RWPE2 (cell line): ENCODE measurements around the gene DNAJC17.

Source experiments
- ATAC-seq: fragments of 200-7000 bp; cut with Tn5 transposase; 3 replicates; pipeline ENCODE4 v1.9.1; 2021; ENCODE audit warnings: low read depth
- DNase-seq: peaks from one replicate; pipeline ENCODE4 v3.0.0-alpha.2; 2020; ENCODE audit warnings: low spot score
- H3K27ac ChIP-seq: fragments of 450-650 bp; 2 replicates; pipeline ENCODE4 v1.5.1; 2017; ENCODE audit warnings: mild to moderate bottlenecking; ENCODE audit not compliant: poor library complexity, severe bottlenecking
- H3K27me3 ChIP-seq: fragments of 250-450 bp; sonication (Bioruptor Pico); 2 replicates; pipeline ENCODE4 v1.5.1; 2021; ENCODE audit warnings: mild to moderate bottlenecking, moderate library complexity; ENCODE audit not compliant: insufficient read depth, poor library complexity, severe bottlenecking
- H3K36me3 ChIP-seq: fragments of 250-450 bp; sonication (Bioruptor Pico); 2 replicates; pipeline ENCODE4 v1.5.1; 2020; ENCODE audit warnings: low read depth, mild to moderate bottlenecking, moderate library complexity
- H3K4me1 ChIP-seq: fragments of 250-450 bp; sonication (Bioruptor Pico); 2 replicates; pipeline ENCODE4 v1.5.1; 2021; ENCODE audit warnings: mild to moderate bottlenecking, moderate library complexity; ENCODE audit not compliant: insufficient read depth, poor library complexity, severe bottlenecking
- H3K4me3 ChIP-seq: fragments of 250-450 bp; sonication (Bioruptor Pico); 2 replicates; pipeline ENCODE4 v1.5.1; 2021; ENCODE audit warnings: mild to moderate bottlenecking, moderate library complexity; ENCODE audit not compliant: severe bottlenecking
- H3K9me3 ChIP-seq: fragments of 250-450 bp; sonication (Bioruptor Pico); 2 replicates; pipeline ENCODE4 v1.5.1; 2021; ENCODE audit warnings: mild to moderate bottlenecking, moderate library complexity; ENCODE audit not compliant: severe bottlenecking
- TF ChIP-seq, protein P1 (sequence below): fragments of 450-650 bp; IDR thresholded peaks from one replicate; pipeline ENCODE4 v1.5.1; 2017; ENCODE audit warnings: mild to moderate bottlenecking, moderate library complexity; ENCODE audit not compliant: poor library complexity, severe bottlenecking

Gene DNAJC17

DNA sequence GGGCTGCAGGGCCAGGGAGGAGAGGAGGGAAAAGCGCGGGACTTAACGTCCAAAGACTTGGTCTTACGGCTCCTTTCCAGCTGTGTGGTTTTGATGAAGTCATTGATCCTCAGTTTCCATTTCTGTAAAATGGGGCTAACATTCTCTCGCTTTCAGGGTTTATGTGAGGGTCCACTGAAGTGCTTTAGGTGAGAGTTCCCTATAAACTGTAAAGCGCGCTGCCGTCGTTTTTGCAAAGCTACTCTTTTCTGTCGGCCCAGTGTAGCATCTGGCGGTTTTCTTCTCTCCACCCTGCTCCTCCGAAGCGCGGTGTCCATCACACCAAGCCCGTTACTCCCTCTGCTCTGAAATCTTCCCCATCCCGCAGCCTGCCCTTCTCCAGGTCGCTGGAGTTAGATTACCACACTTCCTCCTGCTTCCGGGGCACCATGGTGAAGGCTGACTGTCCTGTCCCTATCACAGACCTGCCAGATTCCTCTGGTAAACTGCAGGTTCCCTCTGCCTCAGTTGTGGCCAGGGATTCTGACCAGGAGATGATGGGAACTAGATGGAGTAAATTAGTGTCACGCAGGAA, 702 bp upstream of the DNAJC17 start:
- Histone ChIP-seq H3K27ac (peak overlapping the region; percentile 76), H3K27me3 (no peaks in the 10 kb centered on the region), H3K4me3 (peak overlapping the region; percentile 77), H3K9me3 (no peaks in the 10 kb centered on the region), H3K36me3 (peaks cover 20% of the 10 kb centered on the region), H3K4me1 (peaks cover 5% of the 10 kb centered on the region)
- TF ChIP-seq, protein P1, sequence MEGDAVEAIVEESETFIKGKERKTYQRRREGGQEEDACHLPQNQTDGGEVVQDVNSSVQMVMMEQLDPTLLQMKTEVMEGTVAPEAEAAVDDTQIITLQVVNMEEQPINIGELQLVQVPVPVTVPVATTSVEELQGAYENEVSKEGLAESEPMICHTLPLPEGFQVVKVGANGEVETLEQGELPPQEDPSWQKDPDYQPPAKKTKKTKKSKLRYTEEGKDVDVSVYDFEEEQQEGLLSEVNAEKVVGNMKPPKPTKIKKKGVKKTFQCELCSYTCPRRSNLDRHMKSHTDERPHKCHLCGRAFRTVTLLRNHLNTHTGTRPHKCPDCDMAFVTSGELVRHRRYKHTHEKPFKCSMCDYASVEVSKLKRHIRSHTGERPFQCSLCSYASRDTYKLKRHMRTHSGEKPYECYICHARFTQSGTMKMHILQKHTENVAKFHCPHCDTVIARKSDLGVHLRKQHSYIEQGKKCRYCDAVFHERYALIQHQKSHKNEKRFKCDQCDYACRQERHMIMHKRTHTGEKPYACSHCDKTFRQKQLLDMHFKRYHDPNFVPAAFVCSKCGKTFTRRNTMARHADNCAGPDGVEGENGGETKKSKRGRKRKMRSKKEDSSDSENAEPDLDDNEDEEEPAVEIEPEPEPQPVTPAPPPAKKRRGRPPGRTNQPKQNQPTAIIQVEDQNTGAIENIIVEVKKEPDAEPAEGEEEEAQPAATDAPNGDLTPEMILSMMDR = no peak
- ATAC-seq (no peak), DNase-seq (no peak)

DNA sequence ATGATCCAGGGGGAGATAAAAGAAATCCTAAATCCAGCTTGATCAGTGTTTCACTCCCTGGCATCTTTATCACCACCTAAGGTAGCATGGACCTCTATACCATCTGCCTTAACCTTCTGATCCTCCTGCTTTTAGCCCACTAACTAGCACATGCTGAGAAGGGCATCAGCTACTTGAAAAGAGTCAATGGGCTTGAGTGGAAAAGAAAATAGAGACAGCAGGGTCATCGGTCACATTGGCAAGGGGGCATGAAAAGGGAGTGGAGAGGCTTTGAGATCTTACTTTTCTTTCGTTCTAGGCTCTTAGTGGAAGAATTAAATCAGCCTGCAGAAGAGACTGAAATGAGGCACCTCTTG, 623 bp downstream of the DNAJC17 start:
- Histone ChIP-seq H3K36me3 (peaks cover 14% of the 10 kb centered on the region), H3K4me3 (peak overlapping the region; percentile 77), H3K4me1 (peaks cover 5% of the 10 kb centered on the region), H3K27me3 (no peaks in the 10 kb centered on the region), H3K9me3 (no peaks in the 10 kb centered on the region), H3K27ac (peak overlapping the region; percentile 76)
- TF ChIP-seq, protein P1 = no peak
- DNase-seq (no peak), ATAC-seq (no peak)

DNA sequence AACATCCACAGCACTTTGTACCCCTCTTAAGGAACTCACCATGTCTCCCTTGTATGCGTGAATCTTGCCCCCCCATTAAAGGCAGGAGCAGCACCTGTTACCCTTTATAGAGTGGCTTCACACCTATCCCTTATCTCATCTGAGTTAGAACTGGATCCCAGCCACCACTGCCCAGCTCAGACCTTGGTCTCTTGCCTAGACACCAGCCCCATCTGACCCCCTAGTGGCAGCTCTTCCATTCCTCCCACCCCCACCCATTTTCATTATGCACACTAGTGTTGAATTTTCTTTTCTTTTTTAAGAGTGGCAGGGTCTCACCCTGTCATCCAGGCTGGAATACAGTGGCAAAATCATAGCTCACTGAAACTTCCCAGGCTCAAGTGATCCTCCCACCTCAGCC, 3.6 kb downstream of the DNAJC17 start:
- no peak for DNase-seq
- TF ChIP-seq, protein P1 = peak; percentile 10
- Histone ChIP-seq H3K36me3 (peaks cover 19% of the 10 kb centered on the region), H3K27ac (no peak overlapping the region), H3K9me3 (no peaks in the 10 kb centered on the region), H3K27me3 (no peaks in the 10 kb centered on the region), H3K4me3 (no peak overlapping the region), H3K4me1 (peaks cover 6% of the 10 kb centered on the region)
- ATAC-seq = no peak

DNA sequence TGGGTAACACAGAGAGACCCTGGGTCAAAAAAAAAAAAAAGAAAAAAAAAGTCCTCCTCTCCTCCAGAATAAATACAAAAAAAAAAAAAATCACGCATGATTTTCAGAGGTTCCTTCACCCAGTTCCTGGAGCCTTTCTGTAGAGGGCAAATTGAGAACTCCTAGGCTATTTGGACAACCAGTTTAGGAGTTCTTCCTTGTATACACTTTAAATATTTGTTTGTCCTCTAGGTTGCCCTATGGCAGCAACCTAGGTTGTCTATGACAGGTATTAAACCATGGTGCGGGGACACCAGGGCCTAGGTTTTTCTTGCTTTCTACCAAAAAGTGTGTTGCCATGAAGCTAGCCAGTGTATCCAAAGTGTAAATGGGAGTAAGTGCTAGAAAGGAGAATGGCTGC, 4.2 kb downstream of the DNAJC17 start:
- H3K9me3 ChIP-seq = no peaks in the 10 kb centered on the region
- peaks cover 24% of the 10 kb centered on the region for H3K36me3 ChIP-seq
- ATAC-seq (no peak), DNase-seq (no peak)
- no peak overlapping the region for H3K27ac ChIP-seq
- no peak overlapping the region for H3K4me3 ChIP-seq
- peaks cover 8% of the 10 kb centered on the region for H3K4me1 ChIP-seq
- no peaks in the 10 kb centered on the region for H3K27me3 ChIP-seq
- TF ChIP-seq, protein P1 = no peak

DNA sequence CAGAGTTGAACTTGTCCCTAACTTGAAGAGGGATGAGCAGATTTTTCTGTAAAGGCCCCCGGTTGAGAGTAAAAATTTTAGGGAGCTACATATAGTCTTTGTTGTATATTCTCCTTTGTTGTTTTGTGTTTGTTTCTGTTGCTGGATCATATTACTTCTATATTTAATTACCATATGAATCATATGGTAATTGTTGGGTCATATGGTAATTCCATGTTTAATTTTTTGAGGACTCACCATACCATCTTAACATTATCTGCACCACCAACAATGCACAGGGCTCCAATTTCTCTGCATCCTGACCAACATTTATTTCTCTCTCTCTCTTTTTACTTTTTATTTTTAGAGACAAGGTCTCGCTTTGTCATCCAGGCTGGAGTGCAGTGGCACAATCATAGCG, 7.8 kb downstream of the DNAJC17 start:
- H3K4me3 ChIP-seq = no peak overlapping the region
- TF ChIP-seq, protein P1 = no peak
- H3K9me3 ChIP-seq = no peaks in the 10 kb centered on the region
- no peak; the same call in 2 of the 3 replicates for ATAC-seq
- peak overlapping the region; percentile 24 for H3K27ac ChIP-seq
- H3K36me3 ChIP-seq = peaks cover 27% of the 10 kb centered on the region
- no peaks in the 10 kb centered on the region for H3K27me3 ChIP-seq
- H3K4me1 ChIP-seq = peaks cover 23% of the 10 kb centered on the region
- DNase-seq = no peak
